ENCODE data around the gene TXN. TPM values are rescaled to one million over a fixed set of nuclear protein-coding genes. Genes with fewer than 3 reads are reported as not detected.

TXN gene
- 100 to 1,000 TPM; 126 to 214 (median 154) TPM for total RNA-seq

GRCh38 chr9:110256380-110257096, at the start of gene TXN:
TXN (minus strand) TSS chr9:110256507; CDS start chr9:110256435, 72 bp downstream.
- Histone ChIP-seq H3K4me3 (peak within 1 kb of the TSS; percentile 86), H3K36me3 (no peaks in the 10 kb centered on the region), H3K9me3 (no peaks in the 10 kb centered on the region), H3K4me1 (peaks cover 32% of the 10 kb centered on the region), H3K27ac (peak within 1 kb of the TSS; percentile 93), H3K27me3 (no peaks in the 10 kb centered on the region)
- peak; percentile 92 to 94 for DNase-seq (ENCODE audit: low spot score in 2 of 2)
- peak in 2 of 3 donors; percentile 73 to 75 for TF ChIP-seq POLR2AphosphoS5 (IDR thresholded peaks at IDR 0.05)
- TF ChIP-seq, protein P1, sequence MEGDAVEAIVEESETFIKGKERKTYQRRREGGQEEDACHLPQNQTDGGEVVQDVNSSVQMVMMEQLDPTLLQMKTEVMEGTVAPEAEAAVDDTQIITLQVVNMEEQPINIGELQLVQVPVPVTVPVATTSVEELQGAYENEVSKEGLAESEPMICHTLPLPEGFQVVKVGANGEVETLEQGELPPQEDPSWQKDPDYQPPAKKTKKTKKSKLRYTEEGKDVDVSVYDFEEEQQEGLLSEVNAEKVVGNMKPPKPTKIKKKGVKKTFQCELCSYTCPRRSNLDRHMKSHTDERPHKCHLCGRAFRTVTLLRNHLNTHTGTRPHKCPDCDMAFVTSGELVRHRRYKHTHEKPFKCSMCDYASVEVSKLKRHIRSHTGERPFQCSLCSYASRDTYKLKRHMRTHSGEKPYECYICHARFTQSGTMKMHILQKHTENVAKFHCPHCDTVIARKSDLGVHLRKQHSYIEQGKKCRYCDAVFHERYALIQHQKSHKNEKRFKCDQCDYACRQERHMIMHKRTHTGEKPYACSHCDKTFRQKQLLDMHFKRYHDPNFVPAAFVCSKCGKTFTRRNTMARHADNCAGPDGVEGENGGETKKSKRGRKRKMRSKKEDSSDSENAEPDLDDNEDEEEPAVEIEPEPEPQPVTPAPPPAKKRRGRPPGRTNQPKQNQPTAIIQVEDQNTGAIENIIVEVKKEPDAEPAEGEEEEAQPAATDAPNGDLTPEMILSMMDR (IDR thresholded peaks at IDR 0.05) = no peak
- TF ChIP-seq EP300 (IDR thresholded peaks at IDR 0.05) = peak; percentile 65
- TF ChIP-seq POLR2A (IDR thresholded peaks at IDR 0.05) = peak; percentile 81 to 92
- WGBS = 0% methylated on average over 10 of the region's 65 CpGs

- H3K27ac ChIP-seq = no peak overlapping the region
- WGBS = 76% methylated on average over 1 of the region's 1 CpG
- DNase-seq (ENCODE audit: low spot score in 2 of 2) = no peak
Observed at GRCh38 chr9:110303133-110303532, 46.8 kb upstream of the TXN start.

GRCh38 chr9:110298043-110298605, 41.8 kb upstream of the TXN start:
- H3K27me3 ChIP-seq = no peaks in the 10 kb centered on the region

More at GRCh38 chr9:110303133-110303532, 46.8 kb upstream of the TXN start:
- H3K4me3 ChIP-seq = no peak overlapping the region
- H3K36me3 ChIP-seq = no peaks in the 10 kb centered on the region
- H3K4me1 ChIP-seq = no peaks in the 10 kb centered on the region
- no peaks in the 10 kb centered on the region for H3K27me3 ChIP-seq
- TF ChIP-seq POLR2A (IDR thresholded peaks at IDR 0.05) = no peak
- TF ChIP-seq POLR2AphosphoS5 (IDR thresholded peaks at IDR 0.05) = peak in 1 of 3 donors; percentile 39
- H3K9me3 ChIP-seq = no peaks in the 10 kb centered on the region

DNA sequence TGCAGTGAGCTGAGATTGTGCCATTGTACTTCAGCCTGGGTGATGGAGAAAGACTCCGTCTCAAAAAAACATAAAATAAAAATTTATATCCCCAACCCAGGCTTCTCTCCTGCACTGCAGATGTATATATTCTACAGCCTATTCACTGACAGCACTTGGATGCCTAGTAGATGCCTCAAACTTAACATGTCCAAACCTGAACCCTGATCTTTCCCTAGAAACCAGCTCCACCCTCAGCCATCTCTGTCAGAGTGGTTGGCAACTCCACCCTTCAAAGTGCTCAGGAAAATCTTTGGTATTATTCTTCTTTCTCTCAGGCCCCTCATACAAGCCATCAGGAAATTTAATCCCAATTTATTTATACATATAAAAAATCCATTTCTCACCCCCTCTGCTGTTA, 36.9 kb upstream of the TXN start:
- WGBS = 58% methylated on average over 1 of the region's 1 CpG
- Histone ChIP-seq H3K27me3 (no peaks in the 10 kb centered on the region), H3K27ac (no peak overlapping the region), H3K4me3 (no peak overlapping the region), H3K9me3 (no peaks in the 10 kb centered on the region), H3K36me3 (no peaks in the 10 kb centered on the region), H3K4me1 (no peaks in the 10 kb centered on the region)
- TF ChIP-seq EP300 (IDR thresholded peaks at IDR 0.05) (no peak), POLR2AphosphoS5 (IDR thresholded peaks at IDR 0.05) (no peak), POLR2A (IDR thresholded peaks at IDR 0.05) (no peak)
- TF ChIP-seq, protein P1 (IDR thresholded peaks at IDR 0.05) = no peak
- no peak for DNase-seq (ENCODE audit: low spot score in 2 of 2)

More at GRCh38 chr9:110298043-110298605, 41.8 kb upstream of the TXN start:
- 90% methylated on average over 2 of the region's 2 CpGs for WGBS
- Histone ChIP-seq H3K4me3 (no peak overlapping the region), H3K4me1 (no peaks in the 10 kb centered on the region), H3K9me3 (no peaks in the 10 kb centered on the region), H3K27ac (no peak overlapping the region), H3K36me3 (no peaks in the 10 kb centered on the region)
- TF ChIP-seq POLR2A (IDR thresholded peaks at IDR 0.05) (no peak), EP300 (IDR thresholded peaks at IDR 0.05) (no peak), POLR2AphosphoS5 (IDR thresholded peaks at IDR 0.05) (no peak)
- TF ChIP-seq, protein P1 (IDR thresholded peaks at IDR 0.05) = no peak
- DNase-seq (ENCODE audit: low spot score in 2 of 2) = no peak

DNA sequence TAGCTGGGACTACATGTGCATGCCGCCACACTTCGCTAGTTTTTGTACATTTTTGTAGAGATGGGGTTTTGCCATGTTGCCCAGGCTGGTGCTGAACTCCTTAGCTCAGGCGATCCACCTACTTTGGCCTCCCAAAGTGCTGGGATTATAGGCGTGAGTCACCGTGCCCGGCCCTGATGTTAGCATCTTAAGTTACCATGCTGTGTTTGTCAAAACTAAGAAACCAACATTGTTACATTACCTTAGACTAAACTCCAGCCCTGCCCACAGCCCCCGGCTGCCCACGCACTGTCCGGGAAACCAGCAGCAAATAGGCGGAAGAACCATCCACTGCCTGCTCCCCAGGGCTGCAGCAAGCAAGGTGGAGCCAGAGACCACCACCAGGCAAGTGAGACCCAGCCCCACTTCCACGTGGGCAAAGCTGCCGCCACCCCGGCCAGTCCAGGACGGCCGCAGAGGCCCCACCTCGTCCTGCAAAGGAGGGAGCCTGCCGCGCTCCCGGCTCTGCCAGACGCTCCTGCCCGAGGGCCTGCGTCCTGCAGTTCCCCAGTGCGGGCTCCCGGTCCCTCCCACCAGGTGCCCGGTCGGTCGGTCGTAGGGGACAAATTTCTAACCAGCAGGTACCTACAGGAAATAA, 35.7 kb upstream of the TXN start:
- H3K4me3 ChIP-seq = no peak overlapping the region
- no peak overlapping the region for H3K27ac ChIP-seq

More for the DNA sequence above, 35.7 kb upstream of the TXN start:
- no peak for DNase-seq (ENCODE audit: low spot score in 2 of 2)
- TF ChIP-seq, protein P1 (IDR thresholded peaks at IDR 0.05) = no peak
- H3K36me3 ChIP-seq = no peaks in the 10 kb centered on the region
- no peaks in the 10 kb centered on the region for H3K27me3 ChIP-seq
- no peaks in the 10 kb centered on the region for H3K4me1 ChIP-seq
- H3K9me3 ChIP-seq = no peaks in the 10 kb centered on the region
- WGBS = 91% methylated on average over 28 of the region's 28 CpGs
